A549 (cell line): ENCODE results near the gene OGDH. TPM values are rescaled to one million over a fixed set of nuclear protein-coding genes. Genes with fewer than 3 reads are reported as not detected.

Experiments used
- ATAC-seq, 2 experiments: fragments of 200-7000 bp in 1 of 2; fragments of >200 bp in 1 of 2; cut with Nextera tagmentation in 1 of 2; cut with Tn5 transposase in 1 of 2; 3 replicates each; pipeline versions ENCODE4 v1.8.0 to v1.9.1; 2018 to 2020; ENCODE audit warnings: mild to moderate bottlenecking in 1 of 2, moderate library complexity in 1 of 2
- CTCF ChIA-PET: fragments of 300-600 bp; sonication (Branson Sonifier 250); formaldehyde crosslinking; extraction: SDS; loops from one replicate; lab custom pipeline; 2021; ENCODE audit warnings: antibody characterized with exemption, inconsistent platforms; lab: Yijun Ruan, JAX
- POLR2A ChIA-PET: fragments of 350-600 bp; formaldehyde crosslinking; extraction: SDS; loops from one replicate; lab custom pipeline; 2021; ENCODE audit warnings: antibody characterized with exemption, inconsistent platforms; lab: Yijun Ruan, JAX
- DNase-seq, 2 experiments: peaks; one replicate each; pipeline versions ENCODE4 v3.0.0 to v3.0.0-alpha.2; 2011 to 2016; ENCODE audit warnings: low read depth in 1 of 2, low spot score in 1 of 2
- FAIRE-seq: peaks from 2 replicates; lab custom pipeline; 2011; peaks lifted over from hg19 to GRCh38; lab: Jason Lieb, UNC
- H3K27ac ChIP-seq, 2 experiments: fragments of >200 bp; sonication (Bioruptor Twin); formaldehyde crosslinking; 3 replicates each; pipeline ENCODE4 v1.5.1; 2016 to 2017
- H3K4me1 ChIP-seq: fragments of >200 bp; sonication (Bioruptor Twin); formaldehyde crosslinking; 3 replicates; pipeline ENCODE4 v1.6.1; 2016
- H3K4me2 ChIP-seq: fragments of >200 bp; sonication (Bioruptor Twin); formaldehyde crosslinking; 3 replicates; pipeline ENCODE4 v1.6.1; 2016
- H3K4me3 ChIP-seq: fragments of >200 bp; sonication (Bioruptor Twin); formaldehyde crosslinking; 3 replicates; pipeline ENCODE4 v1.5.1; 2016
- H3K9me3 ChIP-seq: fragments of >200 bp; sonication (Bioruptor Twin); formaldehyde crosslinking; 3 replicates; pipeline ENCODE4 v1.6.1; 2016
- BCL3 ChIP-seq: fragments of >200 bp; sonication (Bioruptor Twin); formaldehyde crosslinking; IDR thresholded peaks from 3 replicates; pipeline ENCODE4 v1.6.1; 2016
- CHD2 ChIP-seq: fragments of 150-350 bp; IDR thresholded peaks from 2 replicates; pipeline ENCODE4 v1.6.1; 2014; ENCODE audit warnings: low read length; ENCODE audit not compliant: partially characterized antibody
- CHD4 ChIP-seq: fragments of 200-600 bp; sonication (generic); IDR thresholded peaks from 2 replicates; pipeline ENCODE4 v1.6.1; 2016; ENCODE audit warnings: antibody characterized with exemption, mild to moderate bottlenecking, borderline replicate concordance
- E2F6 ChIP-seq: IDR thresholded peaks from 2 replicates; pipeline ENCODE4 v1.6.1; 2012; ENCODE audit warnings: low read depth, borderline replicate concordance
- EHF ChIP-seq: fragments of 250-450 bp; sonication (Bioruptor Pico); IDR thresholded peaks from 2 replicates; pipeline ENCODE4 v1.5.0; 2020; ENCODE audit warnings: mild to moderate bottlenecking
- FOSL2 ChIP-seq, 2 experiments: fragments of 450-650 bp in 1 of 2; fragments of >200 bp in 1 of 2; sonication (Bioruptor Twin) in 1 of 2; formaldehyde crosslinking; IDR thresholded peaks; 2 replicates each; pipeline versions ENCODE4 v1.5.0 to v1.6.1; 2016 to 2020; ENCODE audit warnings: mild to moderate bottlenecking in 1 of 2, moderate library complexity in 1 of 2
- FOXS1 ChIP-seq: fragments of 250-450 bp; sonication (Bioruptor Pico); IDR thresholded peaks from 2 replicates; pipeline ENCODE4 v1.5.0; 2020; ENCODE audit warnings: mild to moderate bottlenecking, moderate library complexity
- HEYL ChIP-seq: fragments of 250-450 bp; sonication (Bioruptor Pico); IDR thresholded peaks from 2 replicates; pipeline ENCODE4 v1.8.0; 2021; ENCODE audit warnings: mild to moderate bottlenecking, moderate library complexity
- HOXB13 ChIP-seq: fragments of 250-450 bp; sonication (Bioruptor Pico); IDR thresholded peaks from 2 replicates; pipeline ENCODE4 v1.5.0; 2020; ENCODE audit warnings: low read depth, mild to moderate bottlenecking, moderate library complexity
- JUN ChIP-seq, 2 experiments: fragments of >200 bp; sonication (Bioruptor Twin); formaldehyde crosslinking; IDR thresholded peaks; 2 replicates in 1 of 2; 3 replicates in 1 of 2; pipeline ENCODE4 v1.6.1; 2016 to 2017
- KDM5A ChIP-seq: fragments of 200-600 bp; sonication (generic); IDR thresholded peaks from 2 replicates; pipeline ENCODE4 v1.6.1; 2016; ENCODE audit warnings: antibody characterized with exemption, mild to moderate bottlenecking
- MYC ChIP-seq: IDR thresholded peaks from 2 replicates; pipeline ENCODE4 v1.6.1; 2012; ENCODE audit warnings: mild to moderate bottlenecking, inconsistent platforms, low read length, improper control_type of control experiment, borderline replicate concordance
- NPAS2 ChIP-seq: fragments of 250-450 bp; sonication (Bioruptor Pico); IDR thresholded peaks from 2 replicates; pipeline ENCODE4 v1.8.0; 2022; ENCODE audit warnings: mild to moderate bottlenecking, moderate library complexity, borderline replicate concordance
- PHF8 ChIP-seq: fragments of 200-600 bp; sonication (generic); IDR thresholded peaks from 2 replicates; pipeline ENCODE4 v1.6.1; 2016; ENCODE audit warnings: low read depth, mild to moderate bottlenecking, antibody characterized with exemption, moderate library complexity, borderline replicate concordance
- POLR2A ChIP-seq: IDR thresholded peaks from 2 replicates; pipeline ENCODE4 v1.6.1; 2012; ENCODE audit warnings: mild to moderate bottlenecking, low read length
- RARB ChIP-seq: fragments of 250-450 bp; sonication (Bioruptor Pico); IDR thresholded peaks from 2 replicates; pipeline ENCODE4 v1.8.0; 2021; ENCODE audit warnings: mild to moderate bottlenecking, moderate library complexity
- RCOR1 ChIP-seq: fragments of 150-350 bp; IDR thresholded peaks from 2 replicates; pipeline ENCODE4 v1.6.1; 2014; ENCODE audit warnings: antibody characterized with exemption, low read length, low read depth
- REST ChIP-seq: fragments of 200-600 bp; sonication (generic); IDR thresholded peaks from 2 replicates; pipeline ENCODE4 v1.6.1; 2016; ENCODE audit warnings: antibody characterized with exemption, mild to moderate bottlenecking, moderate library complexity
- SMC3 ChIP-seq: fragments of >200 bp; sonication (Bioruptor Twin); formaldehyde crosslinking; IDR thresholded peaks from 3 replicates; pipeline ENCODE4 v1.6.1; 2018; ENCODE audit warnings: inconsistent platforms
- SREBF2 ChIP-seq: fragments of 450-650 bp; IDR thresholded peaks from 2 replicates; pipeline ENCODE4 v1.6.1; 2014; ENCODE audit warnings: mild to moderate bottlenecking, moderate library complexity
- TP53 ChIP-seq: fragments of 250-450 bp; sonication (Bioruptor Pico); IDR thresholded peaks from 2 replicates; pipeline ENCODE4 v1.5.0; 2021; ENCODE audit warnings: mild to moderate bottlenecking, moderate library complexity
- USF2 ChIP-seq: fragments of 450-650 bp; IDR thresholded peaks from 2 replicates; pipeline ENCODE4 v1.6.1; 2014; ENCODE audit warnings: antibody characterized with exemption
- ZFP36 ChIP-seq: fragments of 450-650 bp; IDR thresholded peaks from 2 replicates; pipeline ENCODE4 v1.6.1; 2014; ENCODE audit warnings: borderline replicate concordance; ENCODE audit not compliant: partially characterized antibody
- ZNF302 ChIP-seq: fragments of 250-450 bp; sonication (Bioruptor Pico); IDR thresholded peaks from 2 replicates; pipeline ENCODE4 v1.9.0; 2021; ENCODE audit warnings: inconsistent platforms, mild to moderate bottlenecking, moderate library complexity
- WGBS: methylation state at CpG from one replicate; pipeline ENCODE4 v1.1.6; 2017; ENCODE audit errors: missing lambda C conversion rate; 5-methylcytosine and 5-hydroxymethylcytosine counted together
- polyA plus RNA-seq, 4 experiments: library from polyadenylated mRNA; depleted of rRNA in 3 of 4; stranded (reverse); fragments of >200 nt; fragmentation: RNase III in 1 of 4; extraction: RNeasy Plus Mini Kit Qiagen cat#74134 plus additional on column Dnase treatment in 1 of 4; gene quantifications; 2 replicates in 3 of 4; 3 replicates in 1 of 4; pipeline ENCODE4 v1.2.3, GENCODE V29; 2011 to 2017

OGDH gene
- polyA plus RNA-seq, 2 of the 4 experiments (the other 2 are of a cell fraction): 32.5 to 38.8 TPM

GRCh38 chr7:44576228-44576627, 30.2 kb upstream of the OGDH start:
- H3K27ac ChIP-seq: no peak overlapping the region
- ATAC-seq (no peak), FAIRE-seq (no peak), DNase-seq (no peak)
- WGBS: 88% methylated on average over 2 of the region's 2 CpGs
- H3K4me2 ChIP-seq: no peak overlapping the region
- H3K4me3 ChIP-seq: no peak overlapping the region
- no peaks in the 10 kb centered on the region for H3K9me3 ChIP-seq
- CTCF ChIA-PET: interaction anchor here (1.2 to 4.3 kb wide), 3 partner anchors 11 to 12 kb away, joined by 3 to 28 read pairs (median 12); no protein-coding TSS in a partner anchor
- TF ChIP-seq ZFP36 (no peak), RARB (CRISPR knock-in tag) (no peak), POLR2A (no peak), FOXS1 (CRISPR knock-in tag) (no peak), SMC3 (no peak), JUN (IDR thresholded peaks at IDR 0.05) (no peak)
- TF ChIP-seq, all 56 proteins: peak for 0
- peaks cover 27% of the 10 kb centered on the region for H3K4me1 ChIP-seq
- POLR2A ChIA-PET: interaction anchor here (0.6 kb wide), 1 partner anchor 734 kb away, joined by 4 read pairs; no protein-coding TSS in a partner anchor

GRCh38 chr7:44580945-44581878, 25.2 kb upstream of the OGDH start:
- Histone ChIP-seq H3K4me1 (peaks cover 16% of the 10 kb centered on the region), H3K27ac (peak overlapping the region; percentile 94 to 95), H3K9me3 (no peaks in the 10 kb centered on the region), H3K4me3 (peak overlapping the region; percentile 94), H3K4me2 (peak overlapping the region; percentile 75)
- ChIA-PET POLR2A (interaction anchor here (0.8 to 2.5 kb wide), 6 partner anchors 8 to 531 kb away, joined by 3 to 21 read pairs (median 6); partner anchors contain the start of genes DDX56, OGDH and TBRG4), CTCF (interaction anchor here (1.1 to 5.0 kb wide), 5 partner anchors 10 to 555 kb away, joined by 4 to 18 read pairs (median 5); partner anchors contain the start of gene H2AZ2)
- peak; percentile 29 to 30; a peak in 5 of 6 replicates for ATAC-seq
- WGBS: 29% methylated on average over 23 of the region's 30 CpGs
- TF ChIP-seq CHD4 (no peak), EHF (CRISPR knock-in tag) (no peak), NPAS2 (no peak), TP53 (CRISPR knock-in tag) (no peak), CHD2 (no peak), RCOR1 (no peak), HEYL (CRISPR knock-in tag) (no peak), FOSL2 (IDR thresholded peaks at IDR 0.05) (no peak), FOSL2 (CRISPR knock-in tag; IDR thresholded peaks at IDR 0.05) (no peak), REST (no peak)
- no peak for FAIRE-seq
- peak in 1 of 2 experiments; percentile 21 for DNase-seq

GRCh38 chr7:44581879-44582603, 24.4 kb upstream of the OGDH start, which contains the start of gene TMED4:
Gene TMED4, minus strand, starts transcription at chr7:44582231. Its CDS starts 25 bp downstream, at chr7:44582206.
- Histone ChIP-seq H3K9me3 (no peaks in the 10 kb centered on the region), H3K4me1 (peaks cover 16% of the 10 kb centered on the region), H3K4me2 (peak within 1 kb of the TSS; percentile 78), H3K27ac (peak within 1 kb of the TSS; percentile 94 to 95), H3K4me3 (peak within 1 kb of the TSS; percentile 94)
- DNase-seq: peak; percentile 98 to 99
- no peak for FAIRE-seq
- POLR2A ChIA-PET: interaction anchor here (0.6 to 2.5 kb wide), 9 partner anchors 8 to 554 kb away, joined by 3 to 21 read pairs (median 5); partner anchors contain the start of genes DDX56, H2AZ2, NUDCD3 and OGDH
- 1% methylated on average over 23 of the region's 71 CpGs for WGBS
- ATAC-seq: peak; percentile 94
- CTCF ChIA-PET: interaction anchor here (0.6 to 5.0 kb wide), 6 partner anchors 9 to 554 kb away, joined by 3 to 18 read pairs (median 4); no protein-coding TSS in a partner anchor
- peak; percentile 62 for TF ChIP-seq E2F6
- TF ChIP-seq BCL3: peak; percentile 86
- TF ChIP-seq HOXB13: no peak
- TF ChIP-seq MYC: peak; percentile 28; the same call in 1 of the 2 replicates
- no peak for TF ChIP-seq USF2
- TF ChIP-seq SREBF2: no peak
- TF ChIP-seq PHF8: peak; percentile 62; the same call in 1 of the 2 replicates
- no peak for TF ChIP-seq ZNF302
- 0 out of 2 replicates have a peak, but pooled peaks have one; percentile 43 for TF ChIP-seq KDM5A
